ENCODE results near the gene FAM13A.

FAM13A gene

DNA sequence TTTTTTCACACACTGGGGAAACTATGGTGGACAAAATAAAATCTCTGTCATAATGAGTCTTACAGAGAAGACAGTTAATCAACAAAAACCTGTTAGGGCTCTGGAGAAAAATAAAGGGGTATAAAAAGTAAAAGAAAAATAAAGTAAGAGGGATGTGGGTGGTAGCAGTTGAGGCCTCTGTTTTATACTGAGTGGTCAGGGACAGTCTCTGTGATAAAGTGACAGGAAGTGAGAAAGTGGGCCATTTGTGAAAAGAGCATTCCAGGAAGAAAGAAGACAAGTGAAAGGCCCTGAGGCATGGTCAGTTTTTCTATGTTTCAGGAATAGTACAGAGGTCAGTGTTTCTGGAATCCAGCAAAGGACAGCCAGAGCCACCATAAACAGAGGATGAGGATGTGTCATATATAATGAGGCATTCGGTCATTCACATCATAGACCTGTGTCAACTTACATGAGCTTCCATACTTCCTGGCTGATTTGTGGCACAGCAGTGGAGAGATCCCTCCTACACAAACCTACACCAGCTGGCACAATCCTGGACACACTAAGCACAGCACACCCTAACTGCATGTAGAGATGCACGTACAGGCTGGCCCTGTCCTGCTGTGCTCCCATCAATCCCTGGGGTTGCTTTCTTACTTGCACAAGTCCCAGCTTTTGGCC lies 295.0 kb downstream of the FAM13A start:
- no peak for DNase-seq

DNA sequence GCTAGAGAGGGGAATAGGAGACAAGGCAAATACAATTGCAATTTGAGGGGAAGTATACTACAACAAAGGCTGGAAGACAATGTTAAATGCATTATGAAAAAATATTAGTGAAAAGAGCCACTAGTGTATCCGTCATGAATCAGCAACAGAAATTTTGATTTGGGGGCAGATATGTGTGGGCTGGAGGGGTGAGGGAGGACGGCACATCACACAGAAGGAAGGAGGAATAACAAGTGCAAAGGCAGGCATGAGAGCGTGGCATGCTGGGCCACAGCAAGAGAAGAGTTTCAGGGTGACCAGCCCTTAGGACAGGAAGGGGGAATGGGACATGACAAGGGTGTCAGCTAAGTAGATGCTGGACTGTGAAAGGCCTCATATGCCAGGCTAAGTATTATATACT lies 295.6 kb downstream of the FAM13A start:
- DNase-seq: no peak

DNA sequence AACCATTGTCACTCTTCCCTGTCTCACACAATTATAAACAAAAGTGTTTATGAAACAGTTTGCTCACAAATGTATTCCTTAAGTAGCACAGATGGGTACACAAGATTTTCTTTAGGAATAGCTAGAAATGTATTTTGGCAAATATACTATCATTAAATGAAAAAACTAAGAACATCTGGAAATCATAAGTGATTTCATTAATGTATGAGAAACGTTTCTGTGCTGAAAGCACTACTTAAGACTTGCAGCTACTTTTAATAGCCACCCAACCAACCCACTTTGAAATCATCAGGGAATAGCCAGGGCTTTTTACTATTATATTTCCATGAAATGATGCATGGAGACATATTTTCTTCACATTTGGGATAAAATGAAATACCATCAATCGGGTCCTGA lies 297.1 kb downstream of the FAM13A start:
- no peak for DNase-seq

DNA sequence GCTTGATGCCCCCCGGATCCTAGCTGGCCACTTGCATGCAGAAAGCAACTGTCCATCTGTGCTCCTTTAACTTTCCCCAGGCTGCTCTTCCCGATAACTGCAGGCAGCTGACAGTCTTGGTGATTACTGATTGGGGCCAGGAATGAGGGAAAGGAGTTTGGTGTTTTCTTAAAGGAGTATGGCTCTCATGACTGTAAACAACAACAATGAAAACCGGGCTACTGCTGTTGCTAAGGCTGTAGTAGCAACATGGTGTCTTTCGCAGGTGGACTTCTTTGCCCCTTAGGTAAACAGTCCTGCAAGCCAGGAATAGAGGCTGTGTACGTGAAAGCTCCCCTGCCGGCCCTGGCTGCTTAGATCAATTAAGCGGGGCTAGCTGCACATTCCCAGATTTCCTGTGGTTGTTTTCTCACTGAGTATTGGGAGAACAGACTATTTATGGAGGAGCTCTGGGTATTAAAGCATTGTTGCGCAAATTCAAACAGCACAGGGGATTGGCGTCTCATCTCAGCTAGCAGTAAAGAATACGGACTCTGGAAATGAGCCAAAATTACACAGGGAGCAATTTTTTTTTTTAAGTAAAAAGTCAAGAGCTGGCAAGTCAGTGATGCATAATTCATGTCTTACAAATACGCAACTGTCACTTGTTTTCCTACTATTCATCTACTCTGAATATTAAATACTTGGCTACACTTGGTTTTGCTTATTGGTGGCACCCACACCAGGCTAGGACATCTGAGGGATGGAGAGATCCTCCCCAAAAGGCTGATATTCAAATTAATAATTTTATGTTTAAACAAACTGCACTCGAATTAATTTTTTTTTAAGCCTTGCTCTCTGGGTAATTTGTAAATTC lies 297.7 kb downstream of the FAM13A start:
- DNase-seq: no peak

DNA sequence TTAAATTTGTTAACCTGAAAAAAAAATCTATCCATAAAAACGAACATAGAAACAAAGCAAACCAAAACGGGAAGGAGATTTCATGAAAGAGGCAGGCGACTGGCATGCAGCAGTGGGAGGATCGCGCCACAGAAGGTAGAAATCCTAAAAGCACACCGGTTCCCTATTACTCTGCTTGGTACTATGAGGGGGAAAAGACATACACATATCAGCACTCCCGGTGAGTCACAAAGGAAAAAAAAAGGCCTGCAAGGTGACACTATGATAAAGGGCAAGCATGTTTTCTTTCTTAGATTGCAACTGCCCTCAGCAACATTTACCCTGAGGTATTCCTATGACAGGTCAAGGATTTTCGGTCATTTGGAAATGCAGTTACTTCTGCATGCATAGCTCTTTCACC lies 298.7 kb downstream of the FAM13A start:
- DNase-seq: no peak

DNA sequence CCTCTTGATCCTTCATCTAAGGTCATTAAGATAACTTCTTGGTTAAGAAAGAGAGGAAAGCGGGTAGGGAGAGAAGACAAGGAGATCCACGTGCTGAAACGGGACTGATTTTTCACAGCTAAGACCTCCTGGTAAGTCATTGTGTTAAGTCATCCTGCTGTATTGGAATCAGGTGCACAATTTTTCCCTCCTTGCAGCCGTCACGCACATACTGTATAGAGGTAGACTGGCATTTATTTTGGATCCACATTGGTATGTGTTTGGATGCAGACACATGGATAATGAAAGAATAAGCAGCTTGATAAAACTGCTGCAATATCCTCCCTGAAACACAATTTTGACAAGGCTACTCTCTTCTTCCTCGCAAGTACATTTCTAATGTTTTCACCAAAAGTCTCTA lies 299.2 kb downstream of the FAM13A start:
- DNase-seq: no peak

DNA sequence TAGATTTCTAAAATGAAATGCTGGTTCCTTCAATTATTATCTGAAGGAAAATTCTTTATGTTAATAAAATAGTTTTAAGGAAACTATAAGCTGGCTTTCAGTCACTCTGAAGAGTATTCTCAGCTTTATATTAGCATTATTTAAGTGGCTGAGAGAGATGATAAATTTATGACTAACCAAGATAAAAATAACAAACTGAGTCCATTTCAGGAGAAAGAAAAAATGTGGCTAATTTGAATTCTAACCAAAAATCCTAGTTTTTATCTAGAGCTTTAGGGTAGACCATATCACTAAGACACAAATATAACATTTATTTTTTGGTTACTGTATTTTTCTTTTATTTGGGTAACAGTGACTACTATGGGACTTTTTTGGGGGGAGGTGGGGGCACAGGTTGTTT lies 299.9 kb downstream of the FAM13A start:
- DNase-seq: no peak

DNA sequence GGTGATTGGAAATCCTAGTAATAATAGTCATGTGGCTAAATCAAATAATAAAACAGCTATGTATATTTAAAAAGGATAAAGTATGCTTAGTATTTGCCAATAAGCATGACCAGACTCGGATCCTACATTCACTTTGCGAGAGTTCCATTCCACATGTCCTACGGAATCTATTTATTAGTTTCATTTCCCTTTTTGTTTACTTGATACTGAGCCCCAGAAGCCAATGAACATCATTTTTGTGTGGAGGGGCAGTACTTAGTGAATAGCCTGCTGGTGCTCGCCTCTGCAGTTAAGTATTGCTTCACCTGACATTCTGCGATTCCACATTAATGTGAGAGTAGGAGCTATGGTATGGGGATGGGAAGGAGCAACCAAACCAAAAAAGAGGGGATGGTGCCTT lies 300.8 kb downstream of the FAM13A start:
- DNase-seq: no peak

DNA sequence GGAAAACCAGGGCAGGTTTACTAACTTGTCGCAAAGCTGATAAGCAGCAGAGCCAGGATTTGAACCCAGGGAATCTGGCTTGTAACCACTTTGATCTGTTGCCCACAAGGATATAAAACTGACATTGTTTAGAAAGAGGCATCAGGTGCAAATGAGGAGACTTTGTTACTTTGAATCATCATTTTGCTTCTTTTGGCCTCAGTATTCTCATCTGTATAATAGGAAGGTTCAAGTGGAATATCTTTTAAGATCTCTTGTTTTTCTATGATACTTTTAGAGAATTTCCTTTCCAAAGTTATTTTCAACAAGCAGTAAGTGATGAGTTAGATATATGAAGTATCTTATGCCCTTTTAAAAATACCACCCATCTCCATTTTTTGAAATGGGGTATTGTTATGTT lies 301.5 kb downstream of the FAM13A start:
- DNase-seq: no peak

DNA sequence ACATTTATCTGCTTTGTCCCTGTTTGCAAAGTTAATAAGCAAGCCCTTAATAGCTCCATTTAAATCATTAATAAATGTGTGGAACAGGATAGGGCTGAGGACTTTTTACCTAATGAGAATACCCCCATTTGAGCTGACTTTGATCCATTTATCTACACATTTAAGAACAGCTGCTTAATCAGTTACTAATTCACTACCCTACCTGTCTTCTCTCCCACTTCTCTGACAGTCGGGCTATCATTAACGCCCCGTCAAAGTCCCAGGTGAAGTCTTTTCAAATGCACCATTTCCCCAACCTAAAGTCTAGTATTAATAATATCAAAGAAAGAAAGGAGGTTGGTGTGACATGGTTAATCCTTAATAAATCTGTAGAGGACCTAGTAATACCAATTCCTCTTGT lies 302.2 kb downstream of the FAM13A start:
- no peak for DNase-seq

DNA sequence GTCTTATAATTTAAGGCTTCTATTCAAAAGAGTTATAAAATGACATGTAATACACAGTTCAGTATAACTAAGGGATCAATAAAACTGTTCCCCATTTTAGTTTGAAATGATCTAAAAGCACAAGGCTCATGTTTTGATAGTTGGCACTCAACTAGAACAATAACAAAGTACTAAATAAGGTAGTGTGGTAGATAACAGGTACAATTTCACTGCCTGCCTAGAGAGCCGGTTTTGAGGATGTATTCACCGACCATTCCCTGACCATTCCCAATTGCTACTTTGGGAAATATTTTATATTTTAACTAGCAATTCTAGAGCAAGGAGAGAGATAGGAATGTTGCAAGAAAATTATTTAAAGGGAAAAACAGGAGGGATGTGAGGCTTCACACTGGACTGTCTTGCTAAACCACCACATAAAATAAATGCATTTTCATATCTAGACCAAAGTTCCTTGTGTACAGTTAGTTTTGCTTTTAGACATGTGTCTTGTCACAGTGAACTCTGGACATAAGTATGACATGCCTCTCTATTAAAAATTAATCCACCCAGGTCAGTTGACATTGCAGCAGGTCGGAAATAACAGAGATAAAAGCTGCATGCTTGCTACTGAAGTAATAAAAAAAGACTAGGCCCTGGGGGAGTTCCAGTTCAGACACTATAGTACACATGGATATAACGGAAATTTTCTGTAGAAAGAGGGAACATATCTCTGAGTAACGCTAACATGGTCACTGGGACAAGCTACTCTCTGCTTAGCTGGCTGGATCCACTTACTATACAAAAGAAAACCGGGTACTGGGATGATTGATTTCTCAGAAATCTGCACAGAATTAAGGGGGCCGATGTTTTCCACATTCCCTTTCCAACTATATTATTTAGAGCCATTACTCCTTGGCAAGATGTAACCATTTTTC lies 303.1 kb downstream of the FAM13A start:
- no peak for DNase-seq

DNA sequence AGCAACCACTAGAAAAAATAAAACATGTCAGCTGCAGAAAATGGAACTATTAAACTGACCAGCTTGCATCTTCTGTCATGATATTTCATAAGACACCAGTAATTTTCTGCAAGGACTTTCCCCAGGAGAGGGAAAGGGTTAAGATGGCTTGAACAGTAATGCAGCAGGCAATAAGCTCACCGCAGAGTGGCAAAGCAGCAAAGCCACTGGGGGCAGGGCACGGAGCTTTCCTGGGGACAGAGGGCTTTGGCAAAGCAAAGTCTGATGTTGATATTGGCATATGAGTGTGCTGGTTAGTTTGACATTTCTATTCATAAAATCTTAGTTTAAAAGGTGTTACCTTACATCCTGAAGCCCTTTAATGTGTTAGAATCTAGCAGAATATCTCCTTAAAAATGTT lies 304.2 kb downstream of the FAM13A start:
- DNase-seq: no peak

DNA sequence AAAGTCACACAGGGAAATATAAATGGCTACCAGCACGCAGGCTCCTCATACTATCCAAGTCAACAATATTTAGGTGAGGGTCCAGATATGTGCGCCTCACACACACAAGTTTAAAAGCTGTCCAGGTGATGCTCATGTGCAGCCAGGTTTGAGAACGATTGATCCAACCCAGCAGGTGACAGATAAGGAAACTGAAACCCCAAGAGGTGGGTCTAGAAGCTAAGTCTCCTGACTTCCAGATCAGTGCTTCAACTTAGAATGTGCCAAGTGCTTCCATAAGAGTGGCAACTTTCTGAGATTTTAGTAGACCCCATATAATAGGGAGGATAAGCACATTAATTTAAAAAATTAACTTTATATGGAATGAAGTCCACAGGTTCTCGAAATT lies 304.9 kb downstream of the FAM13A start:
- DNase-seq: no peak

DNA sequence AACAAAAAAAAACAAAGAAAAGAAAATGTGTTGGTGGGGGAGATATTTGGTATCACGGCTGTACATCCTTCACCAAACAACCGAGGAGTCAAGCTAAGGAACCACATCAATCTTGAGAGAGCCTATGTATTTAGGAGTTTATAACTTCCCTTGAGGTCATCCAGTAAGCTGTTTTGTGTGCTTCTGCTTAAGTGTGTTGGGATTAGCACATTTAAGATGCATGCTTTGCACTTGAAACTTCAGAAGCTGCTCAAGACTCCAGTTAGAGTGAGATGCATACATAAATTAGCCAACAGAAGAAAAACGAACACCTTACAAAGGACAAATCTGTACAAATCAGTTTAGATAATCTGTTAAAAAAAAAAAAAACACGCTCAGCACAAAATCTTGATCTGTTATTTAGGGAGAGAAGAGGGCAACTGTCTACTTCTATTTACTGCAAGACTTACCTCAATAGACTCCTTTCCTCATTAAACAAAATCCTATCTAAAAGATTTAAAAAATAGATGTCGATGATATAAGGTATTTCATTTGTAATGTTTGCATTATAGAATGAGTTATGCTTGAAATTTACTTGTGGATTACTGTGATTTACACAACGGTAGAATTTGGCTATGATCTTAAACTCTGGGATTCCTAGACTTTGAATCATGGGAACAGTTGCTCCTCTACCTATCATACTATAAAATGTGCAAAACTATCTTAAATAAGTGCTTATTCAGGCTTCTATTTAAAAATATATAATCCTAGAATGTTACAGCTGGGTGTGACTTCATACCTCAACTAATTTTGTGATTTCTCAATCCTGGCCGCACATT lies 305.5 kb downstream of the FAM13A start:
- no peak for DNase-seq

DNA sequence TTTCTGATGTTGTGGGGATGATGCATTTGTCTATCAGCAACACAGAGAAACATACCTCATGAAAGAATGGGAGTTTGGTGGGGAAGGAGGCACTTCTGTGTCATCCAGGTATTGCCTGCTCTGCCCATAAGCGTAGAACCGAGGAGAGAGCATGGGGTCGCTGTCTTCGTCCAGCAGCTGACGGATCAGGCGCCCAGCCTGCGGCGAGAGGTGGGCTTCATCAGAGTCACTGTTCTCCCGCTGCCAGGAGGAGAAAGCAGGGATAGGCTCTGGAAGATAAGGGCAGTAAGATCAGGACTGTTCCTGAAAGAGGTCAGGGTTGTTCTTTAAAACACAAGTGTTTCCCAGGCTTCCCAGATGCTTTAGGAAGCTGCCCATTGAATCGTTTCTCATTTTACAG lies 306.6 kb downstream of the FAM13A start:
- DNase-seq: no peak

DNA sequence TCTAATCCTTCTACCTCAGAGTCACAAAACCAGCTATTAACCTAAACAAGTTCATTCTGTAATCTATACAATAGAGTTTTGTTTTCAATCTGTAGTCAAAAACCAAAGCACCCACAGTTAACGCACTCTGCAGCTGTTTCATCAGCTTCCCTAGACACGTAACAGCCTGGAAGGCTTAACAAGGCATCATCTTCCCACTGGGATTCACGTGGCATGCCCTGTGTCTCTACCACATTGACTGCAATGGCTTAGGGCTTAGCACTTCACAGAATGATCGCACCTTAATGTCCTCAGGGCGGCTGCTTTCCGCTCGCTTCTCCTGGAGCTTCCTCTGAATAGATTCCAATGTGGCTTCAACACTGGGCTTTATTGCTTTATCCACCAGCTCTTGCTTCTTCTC lies 309.6 kb downstream of the FAM13A start:
- DNase-seq: no peak

DNA sequence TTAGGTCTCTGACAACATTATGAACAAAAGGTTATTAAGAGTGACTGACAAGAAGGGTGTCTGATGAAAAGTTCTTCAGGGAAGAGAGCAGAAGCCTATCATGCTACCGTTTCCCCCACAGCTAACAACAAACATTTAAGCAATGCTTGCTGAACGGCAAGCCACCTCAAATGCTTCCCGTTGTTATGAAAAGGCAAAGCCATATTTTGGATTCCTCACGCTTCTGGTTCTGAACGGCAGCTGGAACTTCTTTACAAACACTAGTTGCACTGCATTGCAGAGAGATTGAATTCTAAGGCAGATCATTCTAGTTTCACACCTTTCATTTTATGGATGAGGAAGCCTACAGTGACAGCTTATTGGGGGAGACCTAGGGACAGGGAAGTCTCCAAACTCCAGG lies 310.8 kb downstream of the FAM13A start:
- no peak for DNase-seq

DNA sequence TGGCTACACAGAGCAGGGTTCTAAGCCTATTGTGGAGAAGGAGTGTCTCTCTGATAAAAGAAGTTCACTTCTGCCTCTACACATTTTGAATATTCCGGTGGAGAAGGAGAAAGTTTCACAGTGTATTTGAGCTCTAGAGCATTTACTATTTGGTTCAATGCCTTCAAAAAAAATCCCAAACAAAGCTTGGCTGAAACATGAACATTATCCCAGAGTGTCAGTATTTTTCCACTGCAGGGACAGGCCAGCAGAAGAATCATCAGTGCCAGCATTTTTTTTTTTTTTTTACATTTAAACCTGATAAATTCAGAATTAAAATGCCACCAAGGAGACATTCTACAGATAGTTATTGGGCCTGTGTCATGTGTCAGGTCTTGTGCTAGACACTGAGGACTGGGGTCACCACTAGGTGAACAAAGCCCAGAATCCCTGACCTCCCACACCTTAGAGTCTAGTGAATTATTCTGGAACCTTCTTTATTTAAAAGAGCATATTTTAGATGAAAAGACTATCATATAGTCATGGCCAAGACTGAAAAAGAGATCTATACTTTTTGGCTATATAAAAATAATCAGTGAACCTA lies 311.3 kb downstream of the FAM13A start:
- no peak for DNase-seq

DNA sequence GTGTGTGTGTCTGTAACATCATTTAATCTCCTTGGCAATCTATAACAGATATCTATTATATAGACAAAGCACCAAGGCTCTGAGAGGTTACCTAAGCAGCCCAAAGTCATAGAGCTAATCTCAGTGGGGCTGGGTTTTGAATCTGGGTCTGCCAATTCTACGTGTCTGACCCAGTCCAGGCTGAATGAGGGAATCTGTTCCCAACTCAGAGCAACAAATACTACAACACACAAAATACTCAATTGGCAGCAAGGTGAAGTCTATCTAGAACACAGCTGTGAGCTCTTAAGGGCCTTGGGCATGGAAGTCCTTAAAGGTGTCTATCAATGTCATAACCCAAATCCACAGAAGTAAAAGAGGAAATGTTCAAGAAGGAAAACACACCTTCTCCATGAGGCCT lies 311.8 kb downstream of the FAM13A start:
- DNase-seq: no peak

DNA sequence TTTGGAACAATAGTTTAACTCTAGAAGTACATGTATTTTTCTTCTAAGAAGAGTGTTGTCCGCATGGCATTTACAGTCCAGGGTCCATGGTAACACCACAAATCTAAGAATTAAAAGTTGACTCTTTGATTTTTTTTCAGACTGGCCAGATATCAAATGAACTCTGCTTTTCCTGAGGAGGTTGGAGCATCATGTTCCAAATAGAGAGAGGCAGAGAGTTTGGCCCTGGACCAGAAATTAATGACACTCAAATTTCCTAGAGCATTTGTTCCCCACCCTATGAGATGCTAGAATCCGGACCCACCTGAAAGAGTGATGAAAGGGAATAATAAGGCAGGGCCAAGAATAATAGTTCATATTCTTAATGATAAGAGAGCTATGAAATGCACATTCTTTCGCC lies 312.4 kb downstream of the FAM13A start:
- no peak for DNase-seq

DNA sequence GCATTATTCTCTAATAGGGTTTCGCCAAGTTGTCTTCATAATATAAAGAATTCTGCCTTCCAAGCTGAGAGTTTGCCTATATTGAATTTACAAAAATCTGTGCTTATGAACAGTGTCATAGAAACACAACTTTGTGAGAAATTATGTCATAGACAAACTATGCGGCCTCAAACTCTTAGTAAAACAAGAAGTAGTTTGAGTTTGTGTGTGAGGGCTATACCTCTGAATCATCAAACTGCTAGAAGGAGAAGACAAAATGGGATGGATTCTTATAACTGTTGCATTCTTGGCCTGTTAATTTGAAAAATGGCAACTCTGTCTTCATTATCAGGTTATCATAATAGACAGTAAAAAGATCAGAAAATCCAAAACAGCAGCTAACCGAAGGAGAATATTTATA lies 313.3 kb downstream of the FAM13A start:
- DNase-seq: peak; percentile 81

DNA sequence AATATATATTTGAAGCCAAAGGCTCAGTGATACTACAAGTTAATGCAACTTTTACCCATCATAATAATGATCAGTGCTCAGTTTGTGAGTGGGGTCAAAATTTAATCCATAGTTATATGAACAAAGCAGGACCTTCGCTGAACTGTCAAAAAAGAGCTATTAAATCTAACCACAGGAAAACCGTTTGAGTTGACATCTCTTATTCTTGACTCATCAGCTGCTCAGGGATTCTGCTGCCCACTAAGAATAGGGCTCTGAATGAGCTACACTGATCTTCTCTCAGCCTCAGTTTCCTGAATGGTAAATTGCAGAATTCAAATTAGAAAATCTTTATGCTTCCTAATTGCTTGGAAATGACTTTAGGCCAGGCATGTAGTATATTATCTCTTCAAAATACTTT lies 314.4 kb downstream of the FAM13A start:
- no peak for DNase-seq

Measured in amniotic stem cell (primary cell).